HG02884 (cell line): Measurements from ENCODE around the gene CTNND2.
A peak's percentile ranks its signal among the peaks of the same experiment; 100 is the strongest.

Experiments
- ATAC-seq: cut with Tn5 transposase; IDR thresholded peaks from one replicate; pipeline ENCODE4 v1.9.1; 2021; ENCODE audit warnings: mild to moderate bottlenecking, moderate library complexity; ENCODE audit not compliant: unreplicated experiment

Gene CTNND2

GRCh38 chr5:11212706-11213105 is 691.5 kb downstream of the CTNND2 start:
- ATAC-seq = no peak

- no peak for ATAC-seq
Measured at GRCh38 chr5:11197726-11198125, 706.5 kb downstream of the CTNND2 start.

GRCh38 chr5:11191673-11192072 is 712.6 kb downstream of the CTNND2 start:
- no peak for ATAC-seq

GRCh38 chr5:11182441-11183080 is 721.7 kb downstream of the CTNND2 start:
- peak; percentile 51 for ATAC-seq

GRCh38 chr5:11181940-11182339 is 722.3 kb downstream of the CTNND2 start:
- ATAC-seq = no peak

GRCh38 chr5:11180890-11181289 is 723.4 kb downstream of the CTNND2 start:
- no peak for ATAC-seq

- no peak for ATAC-seq
Measured at GRCh38 chr5:11177999-11178711, 726.1 kb downstream of the CTNND2 start.

- no peak for ATAC-seq
Measured at GRCh38 chr5:11174591-11174990, 729.7 kb downstream of the CTNND2 start.

- no peak for ATAC-seq
Measured at GRCh38 chr5:11172484-11172883, 731.8 kb downstream of the CTNND2 start.

- no peak for ATAC-seq
Measured at GRCh38 chr5:11171236-11171635, 733.0 kb downstream of the CTNND2 start.

GRCh38 chr5:11166923-11167322 is 737.3 kb downstream of the CTNND2 start:
- ATAC-seq = no peak

GRCh38 chr5:11164531-11165294 is 739.5 kb downstream of the CTNND2 start:
- no peak for ATAC-seq

GRCh38 chr5:11157132-11157531 is 747.1 kb downstream of the CTNND2 start:
- no peak for ATAC-seq

- ATAC-seq = no peak
Measured at GRCh38 chr5:11153670-11154382, 750.4 kb downstream of the CTNND2 start.

GRCh38 chr5:11152368-11152767 is 751.9 kb downstream of the CTNND2 start:
- no peak for ATAC-seq

GRCh38 chr5:11150976-11151375 is 753.3 kb downstream of the CTNND2 start:
- ATAC-seq = no peak

GRCh38 chr5:11148810-11149539 is 755.3 kb downstream of the CTNND2 start:
- ATAC-seq = no peak

GRCh38 chr5:11146171-11146570 is 758.1 kb downstream of the CTNND2 start:
- ATAC-seq = no peak

GRCh38 chr5:11143456-11144267 is 760.6 kb downstream of the CTNND2 start:
- no peak for ATAC-seq
